ENCODE data around the gene CEP83. TPM values are rescaled to one million over a fixed set of nuclear protein-coding genes. Genes with fewer than 3 reads are reported as not detected.

CEP83 gene
- total RNA-seq, 1 donor from 2014 or later: 9.8 TPM

DNA sequence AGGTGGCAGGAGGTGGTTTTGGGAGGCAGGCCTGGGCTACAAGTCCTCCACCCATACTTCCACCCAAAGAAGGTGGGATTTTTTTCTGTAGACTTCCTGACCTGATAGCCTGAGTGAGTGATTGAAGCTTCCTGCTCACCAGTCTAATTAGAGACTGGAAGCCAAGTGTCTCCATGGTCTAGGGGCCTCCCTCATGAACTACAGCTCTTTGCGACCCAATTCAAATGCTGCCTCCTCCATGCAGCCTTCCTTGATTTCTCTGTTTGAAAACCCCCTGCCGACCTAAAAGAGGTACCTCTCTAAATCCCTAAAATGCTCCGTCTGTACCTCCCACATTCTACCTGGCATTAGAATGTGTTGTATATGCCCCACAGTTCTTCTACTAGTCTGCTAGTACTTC lies 186.4 kb downstream of the CEP83 start:
- H3K4me1 ChIP-seq: peaks cover 3% of the 10 kb centered on the region
- TF ChIP-seq, protein P1, sequence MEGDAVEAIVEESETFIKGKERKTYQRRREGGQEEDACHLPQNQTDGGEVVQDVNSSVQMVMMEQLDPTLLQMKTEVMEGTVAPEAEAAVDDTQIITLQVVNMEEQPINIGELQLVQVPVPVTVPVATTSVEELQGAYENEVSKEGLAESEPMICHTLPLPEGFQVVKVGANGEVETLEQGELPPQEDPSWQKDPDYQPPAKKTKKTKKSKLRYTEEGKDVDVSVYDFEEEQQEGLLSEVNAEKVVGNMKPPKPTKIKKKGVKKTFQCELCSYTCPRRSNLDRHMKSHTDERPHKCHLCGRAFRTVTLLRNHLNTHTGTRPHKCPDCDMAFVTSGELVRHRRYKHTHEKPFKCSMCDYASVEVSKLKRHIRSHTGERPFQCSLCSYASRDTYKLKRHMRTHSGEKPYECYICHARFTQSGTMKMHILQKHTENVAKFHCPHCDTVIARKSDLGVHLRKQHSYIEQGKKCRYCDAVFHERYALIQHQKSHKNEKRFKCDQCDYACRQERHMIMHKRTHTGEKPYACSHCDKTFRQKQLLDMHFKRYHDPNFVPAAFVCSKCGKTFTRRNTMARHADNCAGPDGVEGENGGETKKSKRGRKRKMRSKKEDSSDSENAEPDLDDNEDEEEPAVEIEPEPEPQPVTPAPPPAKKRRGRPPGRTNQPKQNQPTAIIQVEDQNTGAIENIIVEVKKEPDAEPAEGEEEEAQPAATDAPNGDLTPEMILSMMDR (IDR thresholded peaks at IDR 0.05; ENCODE audit: borderline replicate concordance): no peak
- no peak overlapping the region for H3K27ac ChIP-seq (replicated peaks)
- H3K36me3 ChIP-seq: no peaks in the 10 kb centered on the region
- no peaks in the 10 kb centered on the region for H3K27me3 ChIP-seq (ENCODE audit: low read depth)
- no peak overlapping the region for H3K4me3 ChIP-seq
- intact Hi-C loops (cut with micrococcal nuclease): no loop called here
- DNase-seq: no peak
- no peaks in the 10 kb centered on the region for H3K9me3 ChIP-seq (replicated peaks)

GRCh38 chr12:94272280-94272679 lies 187.4 kb downstream of the CEP83 start:
- H3K27ac ChIP-seq (replicated peaks): no peak overlapping the region
- intact Hi-C loops (cut with micrococcal nuclease): no loop called here

DNA sequence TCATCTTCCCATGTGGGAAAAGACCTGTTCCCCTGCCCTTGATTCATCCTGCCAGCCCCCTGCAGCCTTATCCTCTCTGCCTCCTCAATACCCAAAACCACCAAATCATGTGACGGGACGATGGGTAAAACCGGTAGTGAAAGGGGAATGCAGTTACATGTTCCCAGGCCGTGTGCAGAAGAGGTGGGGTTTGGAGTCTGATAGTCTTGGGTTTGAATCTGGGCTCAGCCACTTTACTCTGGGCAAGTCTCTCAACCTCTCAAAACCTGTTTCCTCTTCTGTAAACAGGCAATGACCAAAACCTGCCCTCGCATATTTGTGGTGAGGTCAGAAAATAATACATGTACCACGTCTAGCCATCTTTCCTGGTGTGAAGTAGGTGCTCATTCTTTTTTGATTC lies 188.3 kb downstream of the CEP83 start:
- no peak overlapping the region for H3K27ac ChIP-seq (replicated peaks)

More at GRCh38 chr12:94272280-94272679, 187.4 kb downstream of the CEP83 start:
- no peak overlapping the region for H3K4me3 ChIP-seq
- H3K4me1 ChIP-seq: peaks cover 8% of the 10 kb centered on the region
- H3K36me3 ChIP-seq: no peaks in the 10 kb centered on the region
- no peaks in the 10 kb centered on the region for H3K27me3 ChIP-seq (ENCODE audit: low read depth)
- TF ChIP-seq, protein P1 (IDR thresholded peaks at IDR 0.05; ENCODE audit: borderline replicate concordance): no peak
- no peak for DNase-seq
- no peaks in the 10 kb centered on the region for H3K9me3 ChIP-seq (replicated peaks)

DNA sequence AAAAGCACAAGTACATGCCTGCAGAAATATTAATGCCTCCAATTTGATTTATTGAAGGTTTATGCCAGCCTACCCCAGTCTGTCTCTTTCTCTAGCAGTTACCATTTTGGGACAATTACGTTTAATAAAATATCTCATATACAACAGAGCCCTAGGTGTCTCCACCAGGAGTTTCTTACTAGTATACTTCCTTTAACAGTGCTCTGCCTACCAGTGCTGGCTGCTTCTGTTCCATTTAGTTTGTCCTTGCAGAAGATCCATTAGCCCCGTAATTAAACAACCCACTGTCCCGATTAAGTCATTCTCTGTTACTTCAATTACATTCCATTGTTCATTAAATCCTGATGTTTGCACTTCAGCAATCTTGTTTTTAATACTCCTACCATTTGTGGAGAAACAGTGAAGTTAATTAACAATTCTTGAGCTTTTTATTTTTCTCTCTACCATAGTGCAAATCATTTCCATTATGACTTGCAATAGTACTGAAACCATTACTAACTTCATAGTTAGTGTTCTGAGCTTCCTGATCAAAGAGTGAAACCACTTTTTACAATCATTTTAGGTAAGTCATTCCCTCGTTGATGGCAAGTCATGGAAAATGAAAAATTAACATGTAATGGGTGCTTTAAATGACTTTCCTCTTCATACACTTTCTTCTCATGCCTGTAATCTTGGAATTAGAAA lies 190.2 kb downstream of the CEP83 start:
- H3K36me3 ChIP-seq: no peaks in the 10 kb centered on the region
- H3K27me3 ChIP-seq (ENCODE audit: low read depth): no peaks in the 10 kb centered on the region
- no peak overlapping the region for H3K4me3 ChIP-seq
- intact Hi-C loops (cut with micrococcal nuclease): no loop called here
- TF ChIP-seq, protein P1 (IDR thresholded peaks at IDR 0.05; ENCODE audit: borderline replicate concordance): no peak
- DNase-seq: no peak
- no peak overlapping the region for H3K27ac ChIP-seq (replicated peaks)
- no peaks in the 10 kb centered on the region for H3K9me3 ChIP-seq (replicated peaks)
- peaks cover 17% of the 10 kb centered on the region for H3K4me1 ChIP-seq

More for the DNA sequence above, 188.3 kb downstream of the CEP83 start:
- intact Hi-C loops (cut with micrococcal nuclease): no loop called here
- H3K27me3 ChIP-seq (ENCODE audit: low read depth): no peaks in the 10 kb centered on the region
- peaks cover 9% of the 10 kb centered on the region for H3K4me1 ChIP-seq
- H3K36me3 ChIP-seq: no peaks in the 10 kb centered on the region
- TF ChIP-seq, protein P1 (IDR thresholded peaks at IDR 0.05; ENCODE audit: borderline replicate concordance): no peak
- DNase-seq: no peak
- H3K9me3 ChIP-seq (replicated peaks): no peaks in the 10 kb centered on the region
- no peak overlapping the region for H3K4me3 ChIP-seq

- no peaks in the 10 kb centered on the region for H3K36me3 ChIP-seq
Observed at GRCh38 chr12:94267921-94268471, 191.7 kb downstream of the CEP83 start.

More at GRCh38 chr12:94267921-94268471, 191.7 kb downstream of the CEP83 start:
- H3K27ac ChIP-seq (replicated peaks): peak overlapping the region; percentile 70
- peaks cover 30% of the 10 kb centered on the region for H3K4me1 ChIP-seq
- intact Hi-C loops (cut with micrococcal nuclease): no loop called here
- TF ChIP-seq, protein P1 (IDR thresholded peaks at IDR 0.05; ENCODE audit: borderline replicate concordance): no peak
- no peak for DNase-seq
- H3K27me3 ChIP-seq (ENCODE audit: low read depth): no peaks in the 10 kb centered on the region
- H3K9me3 ChIP-seq (replicated peaks): no peaks in the 10 kb centered on the region
- no peak overlapping the region for H3K4me3 ChIP-seq
